ENCODE measurements around the gene ZNF497. TPM values are rescaled to one million over a fixed set of nuclear protein-coding genes. Genes with fewer than 3 reads are reported as not detected.
A peak's percentile ranks its signal among the peaks of the same experiment; 100 is the strongest.
"Not testable (repeated sequence)": the region's sequence is repeated elsewhere in the genome, so short reads cannot be mapped to it uniquely, and the experiment has no call there.

The ZNF497 gene
- total RNA-seq: 1 to 10 TPM in 1 of 2 experiments, under 1 TPM in 1; 0.98 to 1.4 TPM

DNA sequence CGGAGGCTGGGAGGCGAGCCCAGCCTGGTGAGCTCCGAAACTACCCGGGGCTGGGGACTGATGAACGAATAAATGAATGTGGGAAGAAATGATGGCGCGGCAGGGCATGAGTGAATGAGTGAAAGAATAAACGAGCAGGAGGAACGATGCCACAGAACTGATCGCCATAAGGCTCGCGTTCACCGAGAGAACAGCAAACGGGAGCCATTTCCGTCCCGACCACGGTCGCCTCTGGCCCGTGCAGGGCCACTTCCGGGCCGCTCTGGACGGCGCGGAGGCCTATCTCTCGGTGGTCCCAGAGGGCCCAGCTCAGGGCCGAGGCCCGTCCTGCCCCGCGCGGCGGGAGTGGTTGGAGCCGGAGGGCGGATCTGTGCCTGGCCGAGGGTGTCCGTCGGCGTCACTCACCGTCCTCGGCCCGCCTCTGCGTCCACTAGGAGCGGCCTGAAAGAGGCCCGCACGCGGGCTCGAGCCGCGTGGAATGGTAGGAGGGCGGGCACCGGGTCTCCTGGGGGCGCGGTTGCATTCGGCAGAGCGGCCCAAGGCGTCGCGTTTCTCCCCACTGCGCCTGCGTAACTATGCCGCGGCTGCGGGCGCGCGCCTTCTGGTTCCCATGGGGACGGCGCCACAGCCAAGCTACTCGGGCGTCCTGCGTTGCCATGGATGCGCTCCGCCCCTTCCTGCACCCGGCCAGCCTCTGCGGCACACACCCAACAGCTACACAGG, at the start of gene ZNF497:
TSS of gene ZNF497 (minus strand) at position 480 of the 723 bp plus-strand sequence. CDS start 5,116 bp downstream, outside the sequence.
- no peaks in the 10 kb centered on the region for H3K9me3 Mint-ChIP-seq
- H3K4me1 Mint-ChIP-seq: peaks cover 16% of the 10 kb centered on the region
- POLR2A ChIA-PET: no interaction called here
- peak within 1 kb of the TSS; percentile 87 for H3K4me3 Mint-ChIP-seq
- peak; percentile 97 for DNase-seq
- H3K27me3 Mint-ChIP-seq: no peaks in the 10 kb centered on the region
- H3K27ac Mint-ChIP-seq: peak within 1 kb of the TSS; percentile 87
- CTCF ChIA-PET: interaction anchor here (1.0 to 2.1 kb wide), 8 partner anchors 11 to 219 kb away, joined by 3 to 7 read pairs (median 4); no protein-coding TSS in a partner anchor
- peaks cover 4% of the 10 kb centered on the region for H3K36me3 Mint-ChIP-seq (ENCODE audit: low read depth)

DNA sequence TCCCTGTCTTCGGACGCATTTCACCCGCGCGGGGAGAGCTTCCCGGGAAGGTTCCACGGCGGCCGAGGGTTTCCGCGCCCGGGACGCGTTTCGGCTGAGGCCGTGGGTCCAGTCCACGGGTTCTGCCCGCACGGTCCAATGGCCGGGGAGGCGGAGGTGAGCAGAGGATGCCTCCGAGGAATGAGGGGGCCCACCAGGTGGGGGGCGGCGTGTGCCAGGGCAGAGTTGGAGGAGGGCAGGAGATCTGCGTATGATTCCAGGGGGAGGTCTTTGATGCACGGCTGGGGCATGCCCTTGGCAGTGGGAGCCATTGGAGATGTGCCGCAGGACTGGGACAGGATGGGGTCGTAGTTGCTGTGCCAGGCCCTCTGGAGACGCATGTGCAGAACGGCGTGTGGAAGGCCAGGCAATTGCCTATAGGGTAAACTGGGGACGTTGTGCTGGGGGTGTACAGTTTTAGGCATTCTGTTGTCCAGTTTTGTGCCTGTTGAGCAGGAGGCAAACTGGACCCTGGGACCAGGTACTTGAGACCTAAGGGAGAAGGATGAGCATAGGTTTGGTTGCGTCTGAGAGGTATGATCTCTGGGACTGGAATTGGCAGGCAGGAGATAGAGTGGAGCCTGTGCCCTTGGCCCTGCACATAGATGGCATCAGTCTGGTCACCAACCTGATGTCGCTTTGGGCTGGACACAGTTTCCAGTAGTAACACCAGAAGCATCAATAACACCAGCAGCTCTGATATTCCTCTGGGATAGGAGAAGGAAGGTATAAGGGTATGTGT, 46.6 kb upstream of the ZNF497 start:
- Mint-ChIP-seq H3K4me1 (peaks cover 31% of the 10 kb centered on the region), H3K4me3 (peak overlapping the region; percentile 97), H3K27me3 (no peaks in the 10 kb centered on the region), H3K9me3 (peaks cover 4% of the 10 kb centered on the region), H3K36me3 (ENCODE audit: low read depth) (peaks cover 6% of the 10 kb centered on the region), H3K27ac (no peak overlapping the region)
- DNase-seq: peak; percentile 21
- POLR2A ChIA-PET: interaction anchor here (0.8 kb wide), 1 partner anchor 83 kb away, joined by 3 read pairs; the partner anchor contains the start of gene ZSCAN22
- CTCF ChIA-PET: interaction anchor here (0.6 to 1.5 kb wide), 5 partner anchors 8 to 45 kb away, joined by 3 to 4 read pairs (median 3); no protein-coding TSS in a partner anchor

- Mint-ChIP-seq H3K4me1 (peaks cover 35% of the 10 kb centered on the region), H3K36me3 (ENCODE audit: low read depth) (peaks cover 6% of the 10 kb centered on the region), H3K9me3 (peaks cover 4% of the 10 kb centered on the region), H3K27me3 (no peaks in the 10 kb centered on the region), H3K4me3 (peak within 1 kb of the TSS; percentile 97), H3K27ac (peak within 1 kb of the TSS; percentile 90)
- peak; percentile 96 for DNase-seq
- CTCF ChIA-PET: interaction anchor here (0.6 to 1.5 kb wide), 5 partner anchors 9 to 44 kb away, joined by 3 to 4 read pairs (median 3); no protein-coding TSS in a partner anchor
- POLR2A ChIA-PET: interaction anchor here (0.8 kb wide), 1 partner anchor 82 kb away, joined by 3 read pairs; the partner anchor contains the start of gene ZSCAN22
Measured at GRCh38 chr19:58408152-58409009, 45.8 kb upstream of the ZNF497 start, which contains the start of gene ZNF584. Gene ZNF584 (plus strand): TSS chr19:58408649. CDS start chr19:58409148, 499 bp downstream.

DNA sequence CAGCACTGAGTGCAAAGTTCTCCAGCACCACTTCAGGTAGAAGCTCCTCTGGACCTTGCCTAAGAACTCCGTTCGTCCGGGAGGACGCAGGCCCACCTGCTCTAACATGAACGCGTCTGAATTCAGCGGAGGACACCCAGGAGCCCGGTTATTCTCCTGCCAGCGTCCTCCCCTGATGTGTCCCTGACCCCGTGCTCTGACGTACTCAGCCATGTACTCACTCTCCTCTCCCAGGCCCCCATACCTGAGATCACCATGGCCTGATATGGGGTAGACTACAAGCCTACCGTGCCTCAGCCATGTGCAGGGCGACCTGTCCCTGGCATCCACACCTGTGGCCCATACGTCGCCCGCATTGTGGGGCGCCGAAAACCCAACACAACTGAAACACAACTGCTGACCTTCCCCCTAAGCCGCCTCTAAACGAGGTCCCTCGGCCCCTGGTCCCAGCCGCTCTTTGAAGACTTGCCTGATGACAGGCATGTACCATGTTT, 45.2 kb upstream of the ZNF497 start:
- DNase-seq: no peak
- Mint-ChIP-seq H3K27me3 (no peaks in the 10 kb centered on the region), H3K27ac (peak overlapping the region; percentile 90), H3K36me3 (ENCODE audit: low read depth) (peaks cover 3% of the 10 kb centered on the region), H3K4me3 (peak overlapping the region; percentile 97), H3K4me1 (peaks cover 38% of the 10 kb centered on the region), H3K9me3 (peaks cover 4% of the 10 kb centered on the region)
- ChIA-PET CTCF (interaction anchor here (1.1 to 1.5 kb wide), 4 partner anchors 10 to 35 kb away, joined by 3 to 4 read pairs (median 4); no protein-coding TSS in a partner anchor), POLR2A (no interaction called here)

GRCh38 chr19:58406818-58407657, 44.5 kb upstream of the ZNF497 start:
- Mint-ChIP-seq H3K9me3 (peaks cover 4% of the 10 kb centered on the region), H3K36me3 (ENCODE audit: low read depth) (peaks cover 3% of the 10 kb centered on the region), H3K4me1 (peaks cover 38% of the 10 kb centered on the region), H3K4me3 (peak overlapping the region; percentile 97), H3K27me3 (no peaks in the 10 kb centered on the region), H3K27ac (peak overlapping the region; percentile 90)
- ChIA-PET CTCF (interaction anchor here (1.5 kb wide), 1 partner anchor 10 kb away, joined by 4 read pairs; no protein-coding TSS in a partner anchor), POLR2A (no interaction called here)
- DNase-seq: no peak

- H3K4me1 Mint-ChIP-seq: peaks cover 41% of the 10 kb centered on the region
- H3K27me3 Mint-ChIP-seq; DNase-seq; H3K27ac Mint-ChIP-seq; H3K9me3 Mint-ChIP-seq; POLR2A ChIA-PET; H3K4me3 Mint-ChIP-seq; H3K36me3 Mint-ChIP-seq (ENCODE audit: low read depth): not testable (repeated sequence)
- CTCF ChIA-PET: interaction anchor here (0.7 kb wide), 1 partner anchor 111 kb away, joined by 6 read pairs; no protein-coding TSS in a partner anchor
Measured at GRCh38 chr19:58403920-58404478, 41.4 kb upstream of the ZNF497 start.

- no peaks in the 10 kb centered on the region for H3K27me3 Mint-ChIP-seq
- H3K9me3 Mint-ChIP-seq: peaks cover 4% of the 10 kb centered on the region
- ChIA-PET POLR2A (no interaction called here), CTCF (no interaction called here)
- peak overlapping the region; percentile 89 for H3K4me3 Mint-ChIP-seq
- no peak for DNase-seq
- peaks cover 28% of the 10 kb centered on the region for H3K4me1 Mint-ChIP-seq
- H3K27ac Mint-ChIP-seq: peak overlapping the region; percentile 77
- H3K36me3 Mint-ChIP-seq (ENCODE audit: low read depth): no peaks in the 10 kb centered on the region
Measured at GRCh38 chr19:58401840-58402421, 39.4 kb upstream of the ZNF497 start.

DNA sequence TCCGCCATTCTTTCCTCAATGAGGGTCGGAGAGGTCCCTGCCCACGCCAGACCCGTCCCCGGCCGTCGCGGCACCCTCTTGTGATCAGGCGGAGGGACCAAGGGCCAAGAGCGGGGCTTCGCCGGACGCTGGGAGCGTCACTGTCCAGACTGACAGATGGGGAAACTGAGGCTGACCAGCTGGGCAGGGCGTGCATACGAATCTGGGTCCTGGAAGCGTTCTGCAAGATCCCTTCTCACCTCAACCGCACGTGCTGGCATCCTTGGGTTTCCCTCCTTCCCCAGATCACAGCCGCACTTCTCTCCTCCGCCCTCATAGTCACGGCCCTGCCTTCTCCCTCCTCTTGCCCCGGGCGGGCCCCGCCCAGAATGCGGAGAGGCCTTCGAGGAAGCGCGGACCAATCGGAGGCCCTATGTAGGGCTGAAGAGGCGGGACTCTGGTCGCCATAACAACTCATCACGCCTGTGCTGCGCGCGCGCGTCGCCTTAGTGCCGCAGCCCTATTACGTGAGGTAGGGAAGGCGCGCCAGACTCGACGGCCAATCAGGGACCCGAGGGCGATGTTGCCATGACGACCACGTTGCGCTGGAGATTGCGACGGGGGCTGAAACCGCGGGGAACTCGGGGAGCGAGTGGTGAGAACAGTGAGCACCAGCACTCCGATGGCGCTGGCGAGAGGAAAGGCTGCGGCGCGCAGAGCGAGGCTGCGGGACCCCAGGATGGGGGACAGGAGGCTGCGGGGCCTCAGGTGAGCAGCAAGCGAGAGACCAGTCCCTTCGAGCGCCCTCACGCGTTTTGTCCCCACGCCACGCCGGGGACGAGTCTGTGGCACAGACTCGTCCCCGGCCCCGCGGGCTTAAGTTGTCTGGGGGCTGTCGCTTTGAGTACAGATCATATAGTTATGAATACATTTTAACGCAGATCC, 38.6 kb upstream of the ZNF497 start:
- POLR2A ChIA-PET: no interaction called here
- no peaks in the 10 kb centered on the region for H3K36me3 Mint-ChIP-seq (ENCODE audit: low read depth)
- no peaks in the 10 kb centered on the region for H3K27me3 Mint-ChIP-seq
- no peaks in the 10 kb centered on the region for H3K9me3 Mint-ChIP-seq
- peak overlapping the region; percentile 89 for H3K4me3 Mint-ChIP-seq
- DNase-seq: peak; percentile 100
- H3K27ac Mint-ChIP-seq: peak overlapping the region; percentile 93
- H3K4me1 Mint-ChIP-seq: peaks cover 23% of the 10 kb centered on the region
- CTCF ChIA-PET: no interaction called here

- Mint-ChIP-seq H3K9me3 (no peaks in the 10 kb centered on the region), H3K4me3 (peak overlapping the region; percentile 89), H3K36me3 (ENCODE audit: low read depth) (peaks cover 3% of the 10 kb centered on the region), H3K4me1 (peaks cover 25% of the 10 kb centered on the region), H3K27ac (peak overlapping the region; percentile 93), H3K27me3 (no peaks in the 10 kb centered on the region)
- ChIA-PET CTCF (interaction anchor here (0.6 kb wide), 1 partner anchor 153 kb away, joined by 4 read pairs; no protein-coding TSS in a partner anchor), POLR2A (no interaction called here)
- DNase-seq: no peak
Measured at GRCh38 chr19:58400316-58400915, 37.9 kb upstream of the ZNF497 start.

- Mint-ChIP-seq H3K27ac (no peak overlapping the region), H3K36me3 (ENCODE audit: low read depth) (peaks cover 4% of the 10 kb centered on the region), H3K4me1 (peaks cover 26% of the 10 kb centered on the region), H3K27me3 (no peaks in the 10 kb centered on the region), H3K4me3 (no peak overlapping the region), H3K9me3 (no peaks in the 10 kb centered on the region)
- no peak for DNase-seq
- ChIA-PET POLR2A (no interaction called here), CTCF (interaction anchor here (0.6 kb wide), 1 partner anchor 153 kb away, joined by 4 read pairs; no protein-coding TSS in a partner anchor)
Measured at GRCh38 chr19:58399903-58400302, 37.4 kb upstream of the ZNF497 start.
